GM10266 (cell line): ENCODE measurements around the gene GCK.
A peak's percentile ranks its signal among the peaks of the same experiment; 100 is the strongest.
"Not testable (repeated sequence)": the region's sequence is repeated elsewhere in the genome, so short reads cannot be mapped to it uniquely, and the experiment has no call there.

Experiments
- DNase-seq: peaks from one replicate; pipeline ENCODE4 v3.0.0; 2012; ENCODE audit errors: extremely low spot score
- TF ChIP-seq, protein P1 (sequence below): IDR thresholded peaks from 2 replicates; pipeline ENCODE4 v1.5.1; 2012; ENCODE audit warnings: mild to moderate bottlenecking, low read depth; ENCODE audit not compliant: control insufficient read depth, insufficient read depth; ENCODE audit errors: missing control alignments

Gene GCK

DNA sequence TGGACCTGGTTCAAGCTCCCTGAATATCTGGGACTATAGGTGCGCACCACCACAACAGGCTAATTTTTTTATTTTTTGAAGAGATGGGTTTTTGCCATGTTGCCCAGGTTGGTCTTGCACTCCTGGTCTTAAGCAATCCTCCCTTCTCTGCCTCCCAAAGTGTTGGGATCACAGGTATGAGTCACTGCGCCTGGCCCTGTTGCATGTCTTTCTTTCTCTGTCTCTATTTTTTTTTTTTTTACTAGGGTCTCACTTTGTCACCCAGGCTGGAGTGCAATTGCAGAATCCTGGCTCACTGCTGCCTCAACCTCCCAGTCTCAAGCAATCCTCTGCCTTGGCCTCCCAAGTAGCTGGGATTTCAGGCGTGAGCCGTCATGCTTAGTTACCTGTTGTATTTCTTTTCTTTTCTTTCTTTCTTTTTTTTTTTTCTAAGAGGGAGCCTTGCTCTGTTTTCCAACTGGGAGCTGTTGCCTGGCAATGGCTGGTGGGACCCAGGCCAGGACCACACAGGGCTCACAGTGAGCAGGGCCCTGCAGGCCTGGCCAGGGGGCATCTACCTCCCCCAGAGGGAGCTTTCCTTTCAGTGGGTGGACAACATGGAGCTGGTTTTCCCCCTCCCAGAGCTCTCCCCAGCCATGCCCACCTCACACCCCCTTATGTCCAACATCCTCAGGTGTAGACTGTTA lies 54.2 kb downstream of the GCK start:
- TF ChIP-seq, protein P1, sequence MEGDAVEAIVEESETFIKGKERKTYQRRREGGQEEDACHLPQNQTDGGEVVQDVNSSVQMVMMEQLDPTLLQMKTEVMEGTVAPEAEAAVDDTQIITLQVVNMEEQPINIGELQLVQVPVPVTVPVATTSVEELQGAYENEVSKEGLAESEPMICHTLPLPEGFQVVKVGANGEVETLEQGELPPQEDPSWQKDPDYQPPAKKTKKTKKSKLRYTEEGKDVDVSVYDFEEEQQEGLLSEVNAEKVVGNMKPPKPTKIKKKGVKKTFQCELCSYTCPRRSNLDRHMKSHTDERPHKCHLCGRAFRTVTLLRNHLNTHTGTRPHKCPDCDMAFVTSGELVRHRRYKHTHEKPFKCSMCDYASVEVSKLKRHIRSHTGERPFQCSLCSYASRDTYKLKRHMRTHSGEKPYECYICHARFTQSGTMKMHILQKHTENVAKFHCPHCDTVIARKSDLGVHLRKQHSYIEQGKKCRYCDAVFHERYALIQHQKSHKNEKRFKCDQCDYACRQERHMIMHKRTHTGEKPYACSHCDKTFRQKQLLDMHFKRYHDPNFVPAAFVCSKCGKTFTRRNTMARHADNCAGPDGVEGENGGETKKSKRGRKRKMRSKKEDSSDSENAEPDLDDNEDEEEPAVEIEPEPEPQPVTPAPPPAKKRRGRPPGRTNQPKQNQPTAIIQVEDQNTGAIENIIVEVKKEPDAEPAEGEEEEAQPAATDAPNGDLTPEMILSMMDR: no peak
- no peak for DNase-seq

DNA sequence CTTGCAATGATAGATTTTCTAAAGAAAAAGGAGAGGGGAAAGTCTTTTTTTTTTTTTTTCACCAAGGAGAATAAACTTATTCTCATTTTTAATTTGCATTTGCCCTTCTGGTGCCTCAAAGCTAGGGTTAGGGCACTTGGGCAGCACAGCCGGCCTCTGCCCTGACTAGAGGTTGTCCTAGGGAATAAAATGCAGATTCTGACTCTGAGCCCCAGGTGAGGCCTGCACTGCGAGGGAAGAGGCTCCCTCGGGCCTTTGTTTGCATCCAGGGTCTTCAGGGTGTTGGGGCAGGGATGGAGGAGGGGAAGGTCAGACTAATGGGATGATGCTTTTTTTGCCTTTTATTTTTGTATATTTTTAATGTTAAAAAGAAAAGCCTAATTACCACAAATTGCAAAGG lies 55.9 kb downstream of the GCK start:
- TF ChIP-seq, protein P1: no peak
- no peak for DNase-seq

DNA sequence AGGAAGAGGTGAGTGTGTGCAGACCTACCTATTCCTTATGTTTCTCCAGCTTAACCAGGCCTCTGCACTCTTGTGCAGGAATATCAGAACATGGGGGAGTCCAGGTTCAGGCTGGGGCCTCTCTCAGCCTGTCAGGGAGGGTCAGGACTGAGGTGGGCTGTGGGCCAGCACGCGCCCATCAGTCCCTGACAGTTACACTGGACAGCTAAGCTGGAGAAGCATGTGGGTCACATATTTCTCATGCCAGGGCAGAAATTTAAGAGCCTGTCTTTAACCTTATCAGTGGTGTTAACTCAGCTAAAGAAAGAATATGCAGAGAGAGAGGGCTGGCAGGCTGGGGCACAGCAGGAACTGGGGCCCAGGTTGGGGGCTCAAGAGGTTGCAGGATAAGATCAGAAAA lies 57.2 kb downstream of the GCK start:
- DNase-seq: no peak
- TF ChIP-seq, protein P1: no peak

DNA sequence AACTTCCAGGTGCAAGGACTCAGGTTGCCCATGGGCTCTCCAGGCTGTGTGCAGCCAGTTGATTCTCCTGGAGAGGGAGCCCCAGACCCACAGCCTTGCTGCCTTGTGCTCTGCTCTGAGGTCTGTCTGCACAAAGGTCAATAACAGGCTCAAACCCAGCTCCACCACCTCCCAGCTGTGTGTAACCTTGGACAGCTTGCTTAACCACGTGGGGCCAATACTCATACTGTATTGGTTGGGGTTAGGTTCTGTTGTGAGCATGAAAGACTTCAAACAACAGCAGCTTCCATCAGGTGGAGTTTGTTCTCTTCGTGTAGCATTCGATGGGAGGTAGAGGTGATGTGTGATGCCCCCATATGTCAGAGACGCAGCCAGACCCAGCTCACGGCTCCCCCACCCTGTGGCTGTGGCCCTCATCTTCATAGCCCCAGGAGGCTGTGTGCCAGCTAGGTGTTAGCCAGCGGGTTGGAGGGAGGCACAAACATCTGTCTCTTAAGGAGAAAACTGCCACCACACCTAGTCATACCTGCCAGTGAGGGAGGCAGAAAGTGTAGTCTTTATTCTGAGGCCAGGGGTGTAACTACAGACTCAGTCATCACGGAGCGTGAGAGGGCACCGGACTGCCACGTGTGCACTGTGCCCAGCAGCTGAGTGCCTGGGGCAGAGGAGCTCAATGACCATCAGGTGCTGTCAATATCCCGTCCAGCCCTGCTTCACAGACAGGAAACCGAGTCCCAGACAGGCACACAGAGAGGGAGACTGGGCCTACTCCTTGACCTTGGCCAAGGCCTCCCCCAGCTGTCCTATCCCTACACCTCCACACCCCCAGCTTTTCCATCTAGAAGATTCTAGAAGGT lies 57.8 kb downstream of the GCK start:
- TF ChIP-seq, protein P1: peak; percentile 9
- DNase-seq: no peak

- no peak for DNase-seq
- TF ChIP-seq, protein P1: no peak
Measured at GRCh38 chr7:44128721-44129582, 60.3 kb downstream of the GCK start.

DNA sequence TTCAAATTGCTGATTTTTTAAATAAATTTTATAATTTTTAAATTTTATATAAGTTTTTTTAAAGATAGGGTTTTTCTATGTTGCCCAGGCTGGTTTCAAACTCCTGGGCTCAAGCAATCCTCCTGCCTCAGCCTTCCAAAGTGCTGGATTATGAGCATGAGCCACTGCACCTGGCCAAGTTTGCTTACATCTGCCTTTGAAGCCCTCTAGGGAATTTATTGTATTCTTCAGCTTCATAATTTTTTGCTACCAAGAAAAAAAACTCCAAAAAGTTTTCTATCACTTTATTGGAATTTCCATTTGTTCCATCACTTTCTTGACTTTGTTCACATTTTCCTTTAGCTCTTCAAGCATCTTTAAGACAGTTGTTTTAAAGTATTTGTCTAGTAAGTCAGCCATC lies 62.1 kb downstream of the GCK start:
- TF ChIP-seq, protein P1: no peak
- DNase-seq: no peak

DNA sequence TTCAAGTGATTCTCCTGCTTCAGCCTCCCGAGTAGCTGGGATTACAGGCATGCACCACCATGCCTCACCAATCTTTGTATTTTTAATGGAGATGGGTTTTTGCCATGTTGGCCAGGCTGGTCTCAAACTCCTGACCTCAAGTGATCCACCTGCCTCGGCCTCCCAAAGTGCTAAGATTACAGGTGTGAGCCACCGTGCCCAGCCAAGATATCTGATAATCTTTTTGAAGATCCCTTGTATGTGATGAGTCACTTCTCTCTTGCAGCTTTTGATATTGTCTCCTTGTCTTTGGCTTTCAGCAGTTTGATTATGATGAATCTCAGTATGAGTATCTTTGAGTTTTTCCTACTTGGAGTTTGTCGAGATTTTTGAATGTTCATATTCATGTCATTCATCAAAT lies 62.7 kb downstream of the GCK start:
- not testable (repeated sequence) for DNase-seq
